Measurements from ENCODE around the gene JAKMIP3.

- TF ChIP-seq, protein P1, sequence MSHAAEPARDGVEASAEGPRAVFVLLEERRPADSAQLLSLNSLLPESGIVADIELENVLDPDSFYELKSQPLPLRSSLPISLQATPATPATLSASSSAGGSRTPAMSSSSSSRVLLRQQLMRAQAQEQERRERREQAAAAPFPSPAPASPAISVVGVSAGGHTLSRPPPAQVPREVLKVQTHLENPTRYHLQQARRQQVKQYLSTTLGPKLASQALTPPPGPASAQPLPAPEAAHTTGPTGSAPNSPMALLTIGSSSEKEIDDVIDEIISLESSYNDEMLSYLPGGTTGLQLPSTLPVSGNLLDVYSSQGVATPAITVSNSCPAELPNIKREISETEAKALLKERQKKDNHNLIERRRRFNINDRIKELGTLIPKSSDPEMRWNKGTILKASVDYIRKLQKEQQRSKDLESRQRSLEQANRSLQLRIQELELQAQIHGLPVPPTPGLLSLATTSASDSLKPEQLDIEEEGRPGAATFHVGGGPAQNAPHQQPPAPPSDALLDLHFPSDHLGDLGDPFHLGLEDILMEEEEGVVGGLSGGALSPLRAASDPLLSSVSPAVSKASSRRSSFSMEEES (CRISPR knock-in tag; IDR thresholded peaks at IDR 0.05), result no peak
- TF ChIP-seq, protein P2, sequence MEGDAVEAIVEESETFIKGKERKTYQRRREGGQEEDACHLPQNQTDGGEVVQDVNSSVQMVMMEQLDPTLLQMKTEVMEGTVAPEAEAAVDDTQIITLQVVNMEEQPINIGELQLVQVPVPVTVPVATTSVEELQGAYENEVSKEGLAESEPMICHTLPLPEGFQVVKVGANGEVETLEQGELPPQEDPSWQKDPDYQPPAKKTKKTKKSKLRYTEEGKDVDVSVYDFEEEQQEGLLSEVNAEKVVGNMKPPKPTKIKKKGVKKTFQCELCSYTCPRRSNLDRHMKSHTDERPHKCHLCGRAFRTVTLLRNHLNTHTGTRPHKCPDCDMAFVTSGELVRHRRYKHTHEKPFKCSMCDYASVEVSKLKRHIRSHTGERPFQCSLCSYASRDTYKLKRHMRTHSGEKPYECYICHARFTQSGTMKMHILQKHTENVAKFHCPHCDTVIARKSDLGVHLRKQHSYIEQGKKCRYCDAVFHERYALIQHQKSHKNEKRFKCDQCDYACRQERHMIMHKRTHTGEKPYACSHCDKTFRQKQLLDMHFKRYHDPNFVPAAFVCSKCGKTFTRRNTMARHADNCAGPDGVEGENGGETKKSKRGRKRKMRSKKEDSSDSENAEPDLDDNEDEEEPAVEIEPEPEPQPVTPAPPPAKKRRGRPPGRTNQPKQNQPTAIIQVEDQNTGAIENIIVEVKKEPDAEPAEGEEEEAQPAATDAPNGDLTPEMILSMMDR (IDR thresholded peaks at IDR 0.05 in 2 of 3, conservative IDR thresholded peaks at IDR 0.05 in 1 of 3; ENCODE audit: insufficient read depth in 2 of 3, low read depth in 1 of 3, low read length in 3 of 3), result no peak
- no peak for TF ChIP-seq FOXJ3 (CRISPR knock-in tag; IDR thresholded peaks at IDR 0.05)
- no peak for TF ChIP-seq ZFX (CRISPR knock-in tag; IDR thresholded peaks at IDR 0.05)
- no peak for TF ChIP-seq POLR2A (conservative IDR thresholded peaks at IDR 0.05)
- no peak for TF ChIP-seq SMAD3 (CRISPR knock-in tag; conservative IDR thresholded peaks at IDR 0.05)
- TF ChIP-seq MXI1 (IDR thresholded peaks at IDR 0.05; ENCODE audit: low read depth, low read length), result no peak
- no peak for TF ChIP-seq JUND (IDR thresholded peaks at IDR 0.05; ENCODE audit: borderline replicate concordance, low read depth, low read length)
- TF ChIP-seq JUND (tag; IDR thresholded peaks at IDR 0.05; ENCODE audit: borderline replicate concordance, low read depth, low read length), result no peak
- TF ChIP-seq, protein P3, sequence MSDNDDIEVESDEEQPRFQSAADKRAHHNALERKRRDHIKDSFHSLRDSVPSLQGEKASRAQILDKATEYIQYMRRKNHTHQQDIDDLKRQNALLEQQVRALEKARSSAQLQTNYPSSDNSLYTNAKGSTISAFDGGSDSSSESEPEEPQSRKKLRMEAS (CRISPR knock-in tag; IDR thresholded peaks at IDR 0.05), result no peak
- TF ChIP-seq ID3 (CRISPR knock-in tag; IDR thresholded peaks at IDR 0.05), result no peak
- TF ChIP-seq ID3 (tag; IDR thresholded peaks at IDR 0.05), result no peak
- TF ChIP-seq NFATC3 (IDR thresholded peaks at IDR 0.05), result no peak
- TF ChIP-seq SMARCC2 (IDR thresholded peaks at IDR 0.05; ENCODE audit: low read depth), result no peak
- no peak for TF ChIP-seq ELF1 (tag; IDR thresholded peaks at IDR 0.05)
Measured at GRCh38 chr10:132020456-132020855, 45.3 kb upstream of the JAKMIP3 start.

Data from K562 (cell line).